NCI-H1105 (cell line): Measurements from ENCODE around the gene IFNW1.
"Not testable (repeated sequence)": the region's sequence is repeated elsewhere in the genome, so short reads cannot be mapped to it uniquely, and the experiment has no call there.

Experiments
- DNase-seq: peaks from one replicate; lab custom pipeline; 2025; lab: John Stamatoyannopoulos, UW

The IFNW1 gene

DNA sequence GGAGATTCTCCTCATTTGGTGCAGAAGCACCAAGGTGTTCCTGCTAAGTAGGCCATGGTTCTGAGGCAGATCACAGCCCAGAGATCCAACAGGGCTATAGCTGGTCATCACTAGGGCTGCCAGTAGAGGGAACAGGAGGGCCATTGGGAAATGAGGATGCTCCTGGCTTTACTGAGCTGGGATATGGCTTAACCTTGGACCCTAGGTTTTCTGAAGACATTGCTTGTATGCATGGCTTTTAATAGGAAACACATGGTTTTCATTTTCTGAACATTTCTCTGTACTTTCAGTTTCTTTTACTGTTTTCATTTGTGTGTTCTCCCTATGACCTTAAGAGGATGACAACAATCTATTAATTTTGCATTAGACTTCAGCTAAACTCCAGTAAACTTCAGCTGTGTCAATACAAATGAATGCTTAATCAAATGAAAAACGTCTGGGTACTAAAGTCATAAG is at the start of gene IFNW1:
Gene IFNW1, minus strand, starts transcription at position 406 of the 456 bp plus-strand sequence. Its CDS starts 262 bp downstream, at position 144.
- DNase-seq: no peak

DNA sequence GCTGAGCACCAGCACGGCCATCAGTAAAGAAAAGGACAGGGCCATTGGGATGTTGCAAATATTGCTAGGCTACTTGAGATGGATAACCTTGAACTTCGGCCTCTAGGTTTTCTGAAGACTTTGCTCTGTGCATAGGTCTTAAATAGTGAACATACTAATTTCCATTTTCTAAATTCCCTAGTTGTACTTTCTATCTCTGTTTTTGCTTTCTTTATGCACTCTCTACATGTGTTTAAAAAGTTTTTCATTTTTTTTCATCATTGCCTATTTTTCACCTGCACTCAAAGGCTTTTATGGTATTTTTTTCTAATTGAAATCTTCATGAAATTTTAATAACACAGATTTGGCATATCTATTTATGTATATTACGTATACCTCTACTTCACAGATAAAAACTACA is 45.9 kb upstream of the IFNW1 start, which contains the start of gene IFNA4:
Gene IFNA4, minus strand, starts transcription at position 101 of the 400 bp plus-strand sequence. Its CDS starts 56 bp downstream, at position 45.
- DNase-seq: not testable (repeated sequence)

DNA sequence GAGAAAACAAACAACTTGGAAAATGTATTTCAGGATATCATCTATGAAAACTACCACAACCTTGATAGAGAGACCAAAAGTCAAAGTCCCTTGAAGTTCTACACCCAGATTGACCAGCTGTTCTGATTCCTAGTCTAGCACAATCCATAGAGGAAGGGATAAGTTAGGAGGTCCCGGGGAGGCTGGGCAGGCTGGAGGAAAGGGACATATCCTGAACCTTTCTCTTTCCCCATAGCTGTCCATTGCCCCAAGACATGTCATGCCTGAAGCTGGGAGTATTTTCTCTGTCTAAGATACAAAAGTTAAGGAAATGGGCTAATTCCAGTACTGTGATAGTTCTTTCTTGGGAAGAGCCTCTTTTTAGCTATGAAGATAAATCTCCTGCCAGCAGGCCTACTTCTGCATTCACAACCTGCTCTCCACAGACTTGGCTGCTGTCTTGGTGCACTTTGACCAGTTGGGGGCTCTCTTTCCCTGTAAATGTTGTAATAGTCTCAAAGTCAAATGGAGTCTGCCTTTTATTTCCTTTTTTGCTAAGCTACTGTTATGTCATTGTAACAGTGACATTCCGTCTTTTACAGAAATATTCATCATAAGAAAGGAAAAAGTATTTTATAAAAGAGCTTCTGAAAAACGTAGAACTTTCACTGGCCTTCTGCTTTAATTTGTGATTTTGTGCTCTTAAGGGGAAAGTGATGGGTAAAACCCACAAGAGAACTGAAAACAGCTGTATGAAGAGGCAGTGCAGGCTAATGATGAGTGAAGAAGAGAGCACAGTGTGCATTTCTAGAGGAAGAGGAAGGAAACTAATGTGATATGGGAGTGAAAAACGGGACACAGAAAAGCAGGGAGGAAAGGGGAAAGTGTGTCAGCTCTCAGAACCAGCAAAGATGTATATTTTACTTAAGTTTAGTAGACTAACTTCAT is 41.4 kb upstream of the IFNW1 start:
- not testable (repeated sequence) for DNase-seq

DNA sequence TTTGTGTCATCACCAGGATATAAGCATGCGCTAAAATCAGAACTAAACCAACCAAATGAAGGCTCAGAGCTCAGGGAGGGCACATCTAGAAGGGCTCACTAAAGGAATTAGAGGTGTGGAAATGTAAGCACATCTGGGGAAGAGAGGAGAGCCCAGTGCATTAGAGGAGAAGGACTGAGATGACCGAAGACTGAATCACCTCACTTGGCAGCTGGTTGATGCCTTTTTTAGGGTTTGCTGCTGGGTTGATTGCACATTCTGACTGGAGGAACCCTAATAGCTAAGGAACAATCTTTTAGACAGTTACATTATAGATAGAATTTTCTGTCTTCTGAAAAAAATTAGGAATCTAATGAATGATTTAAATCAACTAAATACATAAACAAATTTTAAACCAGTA is 33.0 kb upstream of the IFNW1 start:
- no peak for DNase-seq

DNA sequence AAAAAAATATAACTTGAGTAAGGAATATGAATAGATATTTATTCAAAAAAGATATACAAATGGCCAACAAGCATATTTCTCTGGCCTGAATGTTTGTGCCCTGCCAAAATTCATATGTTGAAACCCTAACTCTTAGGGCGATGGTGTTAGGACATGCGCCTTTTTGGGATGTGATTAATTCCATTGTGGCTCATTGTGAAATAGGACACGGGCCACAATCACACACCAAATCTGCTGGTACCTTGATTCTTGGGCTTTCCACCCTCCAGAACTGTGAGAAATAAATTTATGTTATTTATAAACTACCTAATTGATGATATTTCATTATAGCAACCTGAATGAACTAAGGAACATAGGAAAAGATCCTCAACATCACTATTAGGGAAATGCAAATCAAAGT is 30.5 kb upstream of the IFNW1 start:
- no peak for DNase-seq

DNA sequence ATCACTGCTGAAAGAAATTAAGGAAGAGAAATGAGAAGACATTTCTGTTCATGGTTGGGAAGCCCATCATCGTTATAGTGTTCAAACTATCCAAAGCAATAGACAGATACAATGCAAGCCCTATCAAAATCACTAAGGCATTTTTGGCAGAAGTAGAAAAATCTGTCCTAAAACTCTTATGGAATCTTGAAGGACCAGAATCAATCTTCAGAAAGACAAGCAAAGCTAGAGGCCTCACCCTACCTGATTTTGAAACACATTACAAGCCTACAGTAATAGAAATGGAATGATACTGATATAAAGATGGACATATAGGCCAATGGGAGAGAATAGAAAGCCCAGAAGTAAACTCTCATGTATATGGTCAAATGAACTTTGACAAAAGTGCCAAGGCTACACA is 29.7 kb upstream of the IFNW1 start:
- no peak for DNase-seq

DNA sequence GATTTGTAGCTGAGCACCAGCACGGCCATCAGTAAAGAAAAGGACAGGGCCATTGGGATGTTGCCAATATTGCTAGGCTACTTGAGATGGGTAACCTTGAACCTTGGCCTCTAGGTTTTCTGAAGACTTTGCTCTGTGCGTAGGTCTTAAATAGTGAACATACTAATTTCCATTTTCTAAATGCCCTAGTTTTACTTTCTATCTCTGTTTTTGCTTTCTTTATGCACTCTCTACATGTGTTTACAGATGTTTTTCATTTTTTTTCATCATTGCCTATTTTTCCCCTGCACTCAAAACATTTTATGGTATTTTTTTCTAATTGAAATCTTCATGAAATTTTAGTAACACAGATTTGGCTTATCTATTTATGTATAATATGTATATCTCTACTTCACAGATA is 24.9 kb upstream of the IFNW1 start, which contains the start of gene IFNA21:
Gene IFNA21, minus strand, starts transcription at position 101 of the 400 bp plus-strand sequence. Its CDS starts 48 bp downstream, at position 53.
- not testable (repeated sequence) for DNase-seq

DNA sequence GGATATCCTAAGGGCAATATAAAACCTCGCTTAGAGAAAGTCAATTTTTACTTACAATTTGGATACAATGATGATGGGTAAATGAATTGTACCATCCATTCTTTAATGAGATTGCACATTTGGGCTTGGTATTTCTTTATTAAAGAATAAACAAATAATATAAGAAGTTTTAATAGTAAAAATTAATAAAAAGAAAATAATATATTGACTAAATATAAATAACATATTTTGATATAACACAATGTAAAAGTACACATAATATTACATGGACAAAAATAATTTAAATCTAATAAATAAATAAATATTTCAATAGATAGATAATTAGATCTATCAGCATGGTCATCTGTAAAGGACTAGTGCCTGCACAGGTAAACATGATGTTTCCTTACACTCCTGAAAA is 23.9 kb upstream of the IFNW1 start:
- DNase-seq: no peak

DNA sequence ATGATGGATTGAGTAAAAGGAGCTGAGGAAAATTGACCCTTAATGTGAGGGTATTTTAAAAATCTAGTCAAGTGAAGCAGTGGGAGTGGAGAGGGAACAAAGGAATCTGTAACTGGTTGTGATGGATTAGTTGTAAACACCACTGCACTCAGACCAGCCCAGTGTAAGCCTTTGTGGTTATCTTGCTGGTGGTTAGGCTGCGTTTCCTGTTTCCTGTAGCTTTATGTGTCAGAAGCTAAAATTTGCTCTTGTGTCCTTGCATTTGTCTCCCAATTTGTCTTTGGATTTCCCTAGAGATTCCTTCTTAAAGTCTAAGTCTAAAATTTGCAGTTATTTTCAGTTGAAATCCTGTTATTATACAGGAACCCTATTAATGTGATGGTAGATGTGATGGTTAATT is 18.5 kb upstream of the IFNW1 start:
- DNase-seq: no peak

DNA sequence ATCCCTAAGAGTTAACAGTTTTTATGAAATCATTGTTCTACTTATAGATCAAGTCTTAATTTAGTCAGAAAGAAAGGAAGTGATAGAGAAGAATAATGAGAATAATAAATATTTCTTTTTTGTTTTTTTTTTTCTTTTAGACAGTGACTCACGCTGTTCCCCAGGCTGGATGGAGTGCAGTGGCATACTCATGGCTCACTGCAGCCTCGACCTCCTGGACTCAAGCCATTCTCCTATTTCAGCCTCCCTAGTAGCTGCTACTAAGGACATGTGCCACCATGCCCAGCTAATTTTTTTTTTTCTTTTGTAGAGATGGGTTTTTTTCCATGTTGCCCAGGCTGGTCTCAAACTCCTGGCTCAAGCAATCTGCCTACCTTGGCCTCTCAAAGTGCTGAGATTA is 13.9 kb upstream of the IFNW1 start:
- no peak for DNase-seq

DNA sequence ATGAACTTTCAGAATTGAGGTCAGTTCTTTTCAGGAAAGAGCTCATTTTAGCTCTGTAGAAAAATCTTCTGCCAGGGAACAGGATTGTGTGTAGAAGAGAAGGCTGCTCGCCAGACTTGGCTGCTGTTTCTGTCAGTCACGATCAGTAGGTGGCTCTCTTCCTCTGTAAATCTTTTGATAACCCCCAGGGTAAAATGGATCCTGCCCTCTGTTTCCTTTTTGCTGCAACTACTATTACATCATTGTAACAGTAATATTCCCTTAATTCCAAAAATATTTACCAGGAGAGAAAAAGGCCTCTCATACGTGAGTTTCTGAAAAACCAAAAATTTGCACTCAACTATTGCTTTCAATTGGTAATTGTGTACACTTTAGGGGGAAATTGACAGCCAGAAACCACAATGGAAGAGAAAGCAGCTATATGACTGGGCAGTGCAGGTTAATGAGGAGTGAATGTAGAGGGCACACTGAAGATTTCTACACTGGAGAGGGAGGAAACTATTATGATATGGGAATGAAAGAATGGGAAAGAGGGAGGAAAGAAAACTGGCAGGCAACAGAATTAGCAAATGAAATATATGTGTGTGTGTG is 12.5 kb upstream of the IFNW1 start:
- DNase-seq: no peak

DNA sequence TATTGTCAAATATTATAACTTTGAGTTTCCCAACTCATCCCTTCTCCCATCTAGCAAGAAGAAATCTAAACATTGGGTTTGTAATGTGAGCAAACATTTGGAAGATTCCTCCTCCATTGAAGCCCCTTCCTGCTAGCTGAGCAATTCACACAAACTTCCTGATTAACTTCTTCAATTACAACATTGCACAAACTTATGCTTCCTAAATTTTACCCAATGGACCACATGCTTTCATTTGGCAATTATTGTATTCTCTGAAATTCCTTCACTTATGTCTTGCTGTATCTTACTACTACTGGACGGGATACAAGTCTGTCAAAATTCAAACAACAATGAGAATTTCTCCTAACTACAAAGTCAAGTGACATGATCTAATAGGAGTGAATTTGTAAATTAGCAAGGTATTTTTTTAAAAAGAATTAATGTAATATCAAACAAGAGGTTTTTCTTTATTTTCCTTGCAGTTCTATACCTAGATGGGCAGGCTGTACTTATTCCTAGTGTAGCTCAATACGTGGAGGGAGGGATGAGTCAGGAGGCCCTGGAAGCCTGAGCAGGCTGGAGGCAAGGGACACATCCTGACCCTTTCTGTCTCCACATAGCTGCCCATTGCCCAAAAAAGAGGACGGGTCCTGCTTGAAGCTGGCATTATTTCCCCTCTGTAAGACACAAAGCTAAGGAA is 11.8 kb upstream of the IFNW1 start:
- DNase-seq: no peak

DNA sequence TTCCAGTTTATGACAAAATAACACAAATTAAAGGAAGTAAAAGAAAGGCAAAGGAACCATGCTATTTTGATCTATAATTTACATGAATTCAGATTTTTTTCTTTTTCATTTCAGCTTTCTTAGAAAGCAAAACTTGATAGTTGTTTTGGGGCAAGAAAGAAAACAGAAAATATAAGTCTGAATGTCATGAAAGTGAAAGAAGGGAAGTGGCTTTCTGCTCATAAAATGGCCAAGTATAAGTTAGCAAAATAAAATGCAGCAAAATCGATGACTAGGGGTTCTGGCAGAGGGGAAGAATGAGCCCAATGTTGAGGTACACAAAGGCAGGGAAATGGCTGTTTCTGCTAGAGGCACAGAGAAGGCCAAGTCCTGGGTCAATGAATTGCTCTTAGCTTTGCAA is 3.0 kb upstream of the IFNW1 start:
- DNase-seq: no peak

DNA sequence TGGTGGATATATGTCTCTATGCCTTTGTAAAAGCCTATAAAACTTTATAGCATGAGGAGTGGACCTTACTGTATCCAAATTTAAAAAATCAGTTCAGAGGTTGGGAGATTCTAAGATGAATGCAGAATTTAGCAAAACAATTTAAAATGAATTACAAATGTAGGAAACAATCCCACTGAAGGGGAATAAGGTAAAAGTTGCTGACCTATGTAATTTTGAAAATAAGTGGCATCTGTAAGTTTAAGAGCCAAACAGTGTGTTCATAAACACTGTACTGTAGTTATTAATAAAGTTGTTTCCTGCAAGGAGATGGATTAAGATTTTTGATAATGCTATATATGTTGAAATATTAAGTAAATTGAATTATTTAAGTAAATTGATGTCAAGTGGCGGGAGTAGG is 4.6 kb downstream of the IFNW1 start:
- no peak for DNase-seq

DNA sequence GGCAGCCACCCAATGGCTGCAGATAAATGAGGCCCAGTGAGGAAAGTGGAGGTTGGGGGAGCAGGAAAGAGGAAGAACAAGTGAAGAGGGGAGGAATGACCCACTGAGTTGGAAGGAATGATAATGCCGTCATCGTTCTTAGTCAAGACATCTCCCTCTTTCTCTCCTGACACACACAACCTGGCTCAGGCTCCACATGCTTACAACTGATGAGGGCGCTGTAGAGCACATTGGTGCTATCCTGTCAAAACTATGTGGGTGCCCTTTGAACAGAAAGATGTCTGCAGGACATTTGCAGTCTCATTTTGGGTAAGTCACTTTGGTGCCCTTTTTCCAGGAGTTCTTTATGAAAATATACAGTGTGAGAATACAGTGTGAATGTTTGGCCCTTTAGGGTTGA is 5.9 kb downstream of the IFNW1 start:
- DNase-seq: no peak

DNA sequence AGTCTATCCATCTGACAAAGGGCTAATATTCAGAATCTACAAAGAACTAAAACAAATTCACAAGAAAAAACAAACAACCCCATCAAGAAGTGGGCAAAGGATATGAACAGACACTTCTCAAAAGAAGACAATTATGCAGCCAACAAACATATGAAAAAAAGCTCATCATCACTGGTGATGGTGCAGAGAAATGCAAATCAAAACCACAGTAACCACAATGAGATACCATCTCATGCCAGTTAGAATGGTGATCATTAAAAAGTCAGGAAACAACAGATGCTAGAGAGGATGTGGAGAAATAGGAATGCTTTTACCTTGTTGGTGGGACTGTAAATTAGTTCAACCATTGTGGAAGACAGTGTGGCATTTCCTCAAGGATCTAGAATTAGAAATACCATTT is 13.4 kb downstream of the IFNW1 start:
- DNase-seq: not testable (repeated sequence)

DNA sequence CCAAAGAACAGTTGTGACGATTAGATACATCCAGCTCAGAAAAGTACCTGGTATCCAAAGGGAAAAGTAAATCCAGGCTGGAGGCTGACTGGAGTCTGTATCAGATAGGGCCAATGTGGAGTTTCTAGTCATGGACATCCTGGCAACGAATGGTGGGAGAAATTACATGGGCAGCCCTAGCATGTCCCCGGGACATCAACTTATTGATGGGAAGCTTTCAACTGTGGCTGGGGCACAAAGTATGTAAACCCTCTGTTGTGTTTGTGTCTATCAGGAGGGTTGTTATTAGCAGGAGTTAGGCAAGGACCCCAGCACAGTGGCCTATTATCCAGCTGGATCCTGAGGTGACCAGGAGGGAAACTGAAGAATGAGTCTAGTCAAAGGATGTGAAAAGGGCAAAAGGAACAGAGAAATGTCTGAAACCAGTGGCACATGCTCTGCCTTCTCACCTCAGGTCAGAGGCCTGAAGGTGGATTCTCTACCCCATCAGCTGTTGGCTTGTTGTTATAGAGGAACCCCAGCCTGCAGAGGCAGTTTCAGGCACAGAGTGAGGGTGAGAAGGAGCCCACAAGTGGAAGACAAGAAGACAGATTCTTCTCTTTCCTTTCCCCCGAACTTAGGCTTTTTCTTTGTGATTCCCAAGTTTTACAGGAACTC is 19.9 kb downstream of the IFNW1 start:
- DNase-seq: no peak

DNA sequence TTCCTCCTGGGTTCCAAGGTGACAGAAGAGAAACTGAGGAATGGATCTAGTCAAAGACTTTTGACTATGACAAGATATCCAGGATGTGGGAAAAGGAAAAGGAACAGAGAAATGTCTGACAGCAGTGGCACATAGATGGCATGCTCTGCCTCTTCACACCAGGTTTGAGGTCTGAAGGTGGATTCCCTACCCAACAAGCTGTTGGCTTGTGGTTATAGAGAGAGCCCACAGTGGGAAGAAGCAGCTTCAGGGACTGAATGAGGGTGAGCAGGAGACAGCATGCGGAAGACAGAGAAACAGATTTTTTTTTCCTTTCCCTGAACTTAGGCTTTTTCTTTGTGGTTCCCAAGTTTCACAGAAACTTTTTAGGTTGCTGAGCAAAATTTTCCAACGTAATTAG is 20.6 kb downstream of the IFNW1 start:
- DNase-seq: no peak

DNA sequence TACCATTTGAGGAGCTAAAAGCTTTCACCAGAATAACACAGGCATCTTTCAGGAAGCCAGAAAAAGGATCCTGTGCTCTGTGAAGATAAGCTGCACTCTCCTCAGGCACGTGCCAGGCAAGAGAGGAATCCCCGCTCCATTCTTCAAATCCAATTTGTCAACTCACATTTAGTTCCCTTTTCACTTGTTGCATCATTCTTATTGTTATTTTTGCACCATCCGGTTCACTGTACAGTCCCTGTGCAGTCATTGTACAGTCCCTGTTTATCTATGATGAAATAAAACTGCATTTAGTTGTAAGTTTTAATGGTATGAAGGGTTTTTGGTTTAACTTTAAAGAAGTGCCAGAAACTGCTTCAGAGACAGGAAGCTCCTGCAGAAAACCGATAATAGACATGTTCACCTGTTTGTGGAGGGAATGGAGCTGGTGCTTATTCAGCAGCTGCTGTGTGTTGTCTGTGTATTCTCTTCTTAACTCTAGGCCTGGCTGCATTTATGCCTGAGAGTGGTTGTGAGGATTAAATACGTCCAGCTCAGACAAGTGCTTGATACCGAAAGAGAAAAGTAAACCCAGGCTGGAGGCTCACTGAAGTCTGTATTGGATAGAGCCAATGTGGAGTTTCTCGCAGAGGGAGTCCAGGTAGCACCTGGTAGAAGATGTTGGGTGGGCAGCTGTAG is 22.4 kb downstream of the IFNW1 start:
- DNase-seq: no peak

DNA sequence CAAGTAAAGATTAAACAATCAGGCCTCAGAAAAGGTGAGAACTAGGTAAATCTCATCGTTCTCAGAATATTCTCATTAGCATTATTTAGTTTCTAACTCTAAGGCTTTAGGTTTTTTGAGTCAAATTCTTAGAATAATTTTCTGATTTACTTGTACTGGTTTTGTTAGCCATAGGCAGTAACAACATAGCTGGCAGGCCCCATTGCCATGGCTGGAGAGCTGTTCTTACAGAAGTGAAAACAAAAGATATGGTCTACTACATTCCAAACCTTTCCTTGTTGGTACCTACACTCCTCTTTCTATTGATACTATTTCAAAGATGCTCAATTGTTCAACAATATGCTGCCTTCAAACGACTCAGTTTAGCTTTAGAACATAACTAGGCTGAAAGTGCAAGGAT is 27.3 kb downstream of the IFNW1 start:
- no peak for DNase-seq
